Endothelial cell of umbilical vein (primary cell): ENCODE data around the gene FBXO2. TPM values are rescaled to one million over a fixed set of nuclear protein-coding genes. Genes with fewer than 3 reads are reported as not detected.

Experiments used
- BruUV-seq: library from RNA; stranded (reverse); fragments of 400-500 nt; replicated peaks from 2 replicates; lab custom pipeline; 2021; lab: Mats Ljungman, UMichigan
- CTCF ChIA-PET: fragments of 300-600, 350-600 bp; sonication (Branson Sonifier 250); formaldehyde crosslinking; loops from one replicate; lab custom pipeline; 2021; ENCODE audit warnings: antibody characterized with exemption, inconsistent platforms; lab: Charles Lee
- POLR2A ChIA-PET: fragments of 300-600, 350-600 bp; sonication (Branson Sonifier 250); formaldehyde crosslinking; loops from one replicate; lab custom pipeline; 2021; ENCODE audit warnings: antibody characterized with exemption, inconsistent platforms; lab: Charles Lee
- DNase-seq: peaks from one replicate; pipeline ENCODE4 v3.0.0-alpha.2; 2011; ENCODE audit warnings: low read depth, low spot score
- FAIRE-seq: peaks from 2 replicates; lab custom pipeline; 2011; peaks lifted over from hg19 to GRCh38; lab: Jason Lieb, UNC
- H2AFZ ChIP-seq: 2 replicates; pipeline ENCODE4 v1.6.0; 2012; ENCODE audit warnings: low read depth, low read length, control low read depth, inconsistent platforms
- H3K27ac ChIP-seq: 2 replicates; pipeline ENCODE4 v1.5.1; 2011; ENCODE audit warnings: low read depth, mild to moderate bottlenecking, control low read depth, low read length, moderate library complexity; ENCODE audit not compliant: insufficient read depth
- H3K27me3 ChIP-seq, 2 experiments: 2 replicates each; pipeline versions ENCODE4 v1.6.0 to v1.6.1; 2011; ENCODE audit warnings: low read length in 2 of 2, mixed read lengths in 1 of 2; ENCODE audit not compliant: control insufficient read depth in 2 of 2, insufficient read depth in 2 of 2
- H3K36me3 ChIP-seq, 2 experiments: 2 replicates in 1 of 2; 3 replicates in 1 of 2; pipeline ENCODE4 v1.5.1; 2011; ENCODE audit warnings: low read length in 2 of 2, mild to moderate bottlenecking in 1 of 2, moderate library complexity in 1 of 2; ENCODE audit not compliant: control insufficient read depth in 2 of 2, insufficient read depth in 2 of 2; ENCODE audit errors: extremely low read depth in 1 of 2
- H3K4me1 ChIP-seq: 3 replicates; pipeline ENCODE4 v1.5.1; 2011; ENCODE audit warnings: mild to moderate bottlenecking, low read length; ENCODE audit not compliant: control insufficient read depth, insufficient read depth; ENCODE audit errors: extremely low read depth
- H3K4me2 ChIP-seq: 2 replicates; pipeline ENCODE4 v1.6.1; 2011; ENCODE audit warnings: low read length, control low read depth, mixed read lengths; ENCODE audit not compliant: insufficient read depth
- H3K4me3 ChIP-seq, 3 experiments: fragments of 200-600 bp in 1 of 3; sonication (generic), shearing (Covaris generic) in 1 of 3; replicated peaks in 1 of 3; 2 replicates each; pipeline ENCODE4 v1.5.1; 2011 to 2016; ENCODE audit warnings: control low read depth in 3 of 3, low read length in 3 of 3, mild to moderate bottlenecking in 2 of 3, inconsistent platforms in 1 of 3, low read depth in 1 of 3, moderate library complexity in 1 of 3; ENCODE audit not compliant: insufficient read depth in 1 of 3
- H3K79me2 ChIP-seq: 2 replicates; pipeline ENCODE4 v1.6.0; 2012; ENCODE audit warnings: low read length, inconsistent platforms; ENCODE audit not compliant: control insufficient read depth, insufficient read depth
- H3K9ac ChIP-seq: replicated peaks from 2 replicates; pipeline ENCODE3; 2011; ENCODE audit warnings: low read length, control low read depth; ENCODE audit not compliant: insufficient read depth; ENCODE audit errors: extremely low read depth
- H3K9me1 ChIP-seq: replicated peaks from 3 replicates; pipeline ENCODE4 v1.6.0; 2011; ENCODE audit warnings: mild to moderate bottlenecking, low read length; ENCODE audit not compliant: control insufficient read depth, insufficient read depth; ENCODE audit errors: extremely low read depth
- H3K9me3 ChIP-seq: replicated peaks from 2 replicates; pipeline ENCODE4 v1.5.1; 2012; ENCODE audit warnings: low read length, inconsistent platforms; ENCODE audit not compliant: control insufficient read depth, insufficient read depth
- H4K20me1 ChIP-seq: replicated peaks from 2 replicates; pipeline ENCODE3; 2011; ENCODE audit warnings: mild to moderate bottlenecking, low read length; ENCODE audit not compliant: control insufficient read depth, insufficient read depth; ENCODE audit errors: extremely low read depth
- EZH2 ChIP-seq: IDR thresholded peaks from 2 replicates; pipeline ENCODE4 v1.6.1; 2012; ENCODE audit warnings: borderline replicate concordance, low read depth, mild to moderate bottlenecking, moderate library complexity, low read length, inconsistent platforms; ENCODE audit not compliant: severe bottlenecking
- FOS ChIP-seq: IDR thresholded peaks from 2 replicates; pipeline ENCODE4 v1.6.1; 2011; ENCODE audit warnings: mild to moderate bottlenecking, low read length, moderate library complexity, borderline replicate concordance; ENCODE audit not compliant: insufficient read depth
- GATA2 ChIP-seq: IDR thresholded peaks from 2 replicates; pipeline ENCODE4 v1.7.0; 2011; ENCODE audit warnings: low read depth, mild to moderate bottlenecking, moderate library complexity, mixed read lengths, low read length; ENCODE audit not compliant: insufficient read length, insufficient read depth
- JUN ChIP-seq: IDR thresholded peaks from 2 replicates; pipeline ENCODE4 v1.6.1; 2011; ENCODE audit warnings: borderline replicate concordance, low read depth; ENCODE audit not compliant: insufficient read length, insufficient read depth
- MYC ChIP-seq: IDR thresholded peaks from one replicate; pipeline ENCODE4 v1.6.1; 2011; ENCODE audit warnings: mild to moderate bottlenecking, low read depth, low read length
- POLR2A ChIP-seq: IDR thresholded peaks from 2 replicates; pipeline ENCODE4 v1.6.1; 2012; ENCODE audit warnings: low read depth, mild to moderate bottlenecking, control low read depth, low read length
- POLR2AphosphoS5 ChIP-seq: IDR thresholded peaks from 2 replicates; pipeline ENCODE4 v1.6.1; 2012; ENCODE audit warnings: low read depth, mild to moderate bottlenecking, control low read depth, low read length, moderate library complexity; ENCODE audit not compliant: insufficient read depth
- dilution Hi-C: fragments of 300-500 bp; cut with MboI; formaldehyde crosslinking; loops from one replicate; pipeline ENCODE4 v1.15.0; 2019; ENCODE audit warnings: low sequenced_read_pairs; ENCODE audit not compliant: extremely low pct_ligation_motif_present
- intact Hi-C: fragments of 100-400 bp; cut with micrococcal nuclease; formaldehyde crosslinking; loops from one replicate; pipeline ENCODE4 v1.10.0; 2022
- polyA plus RNA-seq, 4 experiments: library from polyadenylated mRNA; depleted of rRNA in 3 of 4; stranded (reverse) in 3 of 4; unstranded in 1 of 4; fragments of >200 nt; gene quantifications; 2 replicates each; pipeline versions ENCODE4 v1.2.1 to v1.2.3, GENCODE V29; 2011 to 2012; ENCODE audit warnings: missing spikeins in 1 of 4
- total RNA-seq: library from RNA; stranded (reverse); gene quantifications from 2 replicates; pipeline ENCODE4 v1.2.3, GENCODE V29; 2021
- TF ChIP-seq, protein P1 (sequence below): IDR thresholded peaks from 2 replicates; pipeline ENCODE4 v1.6.1; 2011; ENCODE audit not compliant: insufficient read depth, insufficient read length
- TF ChIP-seq, protein P2 (sequence below), 2 donors: IDR thresholded peaks; 1 replicate in 1 of 2; 2 replicates in 1 of 2; pipeline ENCODE4 v1.5.1; 2011; ENCODE audit warnings: low read length in 2 of 2, mild to moderate bottlenecking in 2 of 2, moderate library complexity in 2 of 2, control low read depth in 1 of 2, inconsistent platforms in 1 of 2, low read depth in 1 of 2; ENCODE audit not compliant: insufficient read depth in 1 of 2; ENCODE audit errors: extremely low read depth in 1 of 2

FBXO2 gene
- total and polyA plus RNA-seq, 2 donors (not counting 3 experiments of a cell fraction or from before 2014, with no cell fraction given) = 0.42 to 0.91 TPM

DNA sequence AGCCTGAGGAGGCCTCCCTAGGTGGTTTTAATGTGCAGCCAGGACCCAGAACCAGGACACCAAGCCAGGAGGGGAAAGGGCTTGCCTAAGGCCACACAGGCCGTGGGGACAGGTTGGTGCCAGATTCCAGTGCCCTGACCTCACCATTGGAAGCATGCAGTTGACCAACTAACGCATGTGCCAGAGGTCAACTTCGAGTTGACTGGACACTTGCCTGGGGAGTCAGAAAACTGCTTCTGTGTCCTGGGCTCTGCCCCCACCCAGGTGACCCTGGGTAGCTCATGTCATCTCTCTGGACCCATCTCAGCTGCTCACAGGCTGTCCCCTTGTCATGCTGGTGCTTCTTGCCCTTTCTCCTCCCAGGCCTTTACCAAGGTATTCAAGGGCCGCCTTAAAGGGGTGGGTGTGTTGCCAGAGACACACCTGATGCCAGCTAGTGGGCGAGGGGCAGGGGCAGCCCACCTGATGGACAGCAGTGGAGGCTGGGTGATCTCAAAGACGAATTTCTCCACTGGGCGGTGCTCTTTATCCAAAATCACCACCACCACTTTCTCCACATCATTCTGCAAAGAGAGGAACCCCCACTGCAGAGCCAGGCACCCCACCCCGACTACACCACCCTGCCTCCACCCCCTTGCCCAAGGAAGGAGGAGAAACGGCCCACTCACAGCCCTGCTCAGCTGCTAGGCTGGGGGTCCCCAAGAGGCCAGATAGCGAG, 22.3 kb upstream of the FBXO2 start:
- Histone ChIP-seq H3K4me3 (no peak overlapping the region), H3K4me1 (peaks cover 5% of the 10 kb centered on the region), H3K36me3 (peaks cover 0 to 14% of the 10 kb centered on the region in 2 experiments), H3K4me2 (no peak overlapping the region), H3K27me3 (no peaks in the 10 kb centered on the region), H2AFZ (no peak overlapping the region), H3K9me3 (no peaks in the 10 kb centered on the region), H3K79me2 (no peaks in the 10 kb centered on the region), H3K27ac (no peak overlapping the region), H3K9me1 (no peaks in the 10 kb centered on the region), H4K20me1 (no peaks in the 10 kb centered on the region), H3K9ac (no peak overlapping the region)
- dilution Hi-C loops (no loop called here), intact Hi-C loops (no loop called here)
- TF ChIP-seq, protein P1, sequence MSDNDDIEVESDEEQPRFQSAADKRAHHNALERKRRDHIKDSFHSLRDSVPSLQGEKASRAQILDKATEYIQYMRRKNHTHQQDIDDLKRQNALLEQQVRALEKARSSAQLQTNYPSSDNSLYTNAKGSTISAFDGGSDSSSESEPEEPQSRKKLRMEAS = no peak
- no peak for TF ChIP-seq JUN
- no peak for TF ChIP-seq EZH2
- TF ChIP-seq, protein P2, sequence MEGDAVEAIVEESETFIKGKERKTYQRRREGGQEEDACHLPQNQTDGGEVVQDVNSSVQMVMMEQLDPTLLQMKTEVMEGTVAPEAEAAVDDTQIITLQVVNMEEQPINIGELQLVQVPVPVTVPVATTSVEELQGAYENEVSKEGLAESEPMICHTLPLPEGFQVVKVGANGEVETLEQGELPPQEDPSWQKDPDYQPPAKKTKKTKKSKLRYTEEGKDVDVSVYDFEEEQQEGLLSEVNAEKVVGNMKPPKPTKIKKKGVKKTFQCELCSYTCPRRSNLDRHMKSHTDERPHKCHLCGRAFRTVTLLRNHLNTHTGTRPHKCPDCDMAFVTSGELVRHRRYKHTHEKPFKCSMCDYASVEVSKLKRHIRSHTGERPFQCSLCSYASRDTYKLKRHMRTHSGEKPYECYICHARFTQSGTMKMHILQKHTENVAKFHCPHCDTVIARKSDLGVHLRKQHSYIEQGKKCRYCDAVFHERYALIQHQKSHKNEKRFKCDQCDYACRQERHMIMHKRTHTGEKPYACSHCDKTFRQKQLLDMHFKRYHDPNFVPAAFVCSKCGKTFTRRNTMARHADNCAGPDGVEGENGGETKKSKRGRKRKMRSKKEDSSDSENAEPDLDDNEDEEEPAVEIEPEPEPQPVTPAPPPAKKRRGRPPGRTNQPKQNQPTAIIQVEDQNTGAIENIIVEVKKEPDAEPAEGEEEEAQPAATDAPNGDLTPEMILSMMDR (IDR thresholded peaks at IDR 0.05; ENCODE audit: extremely low read depth in 1 of 2, insufficient read depth in 1 of 2, low read depth in 1 of 2, low read length in 2 of 2) = no peak
- no peak for TF ChIP-seq FOS
- no peak for TF ChIP-seq POLR2A
- no peak for TF ChIP-seq MYC
- TF ChIP-seq POLR2AphosphoS5 = no peak
- TF ChIP-seq GATA2 = no peak
- ChIA-PET POLR2A (no interaction called here), CTCF (interaction anchor here (0.5 to 1.6 kb wide), 3 partner anchors 13 to 469 kb away, joined by 3 to 5 read pairs (median 4); partner anchors contain the start of gene FBXO6)
- FAIRE-seq (no peak), DNase-seq (no peak)
- no TSS peak for BruUV-seq
